ENCODE measurements around the gene NOX5. TPM values are rescaled to one million over a fixed set of nuclear protein-coding genes. Genes with fewer than 3 reads are reported as not detected.

The NOX5 gene
- total RNA-seq, 1 donor from 2014 or later, result 0.45 TPM

- DNase-seq (ENCODE audit: low spot score), result no peak
- no peak for ATAC-seq
- intact Hi-C loops (cut with DNase I), result no loop called here
These were observed 55.5 kb downstream of the NOX5 start for GRCh38 chr15:69069996-69070395.

- DNase-seq (ENCODE audit: low spot score) (no peak), ATAC-seq (no peak)
- intact Hi-C loops (cut with DNase I), result no loop called here
These were observed 55.9 kb downstream of the NOX5 start for GRCh38 chr15:69070396-69070795.

- DNase-seq (ENCODE audit: low spot score), result no peak
- intact Hi-C loops (cut with DNase I), result no loop called here
- ATAC-seq, result no peak
These were observed 56.8 kb downstream of the NOX5 start for GRCh38 chr15:69071260-69071659.

- ATAC-seq (no peak), DNase-seq (ENCODE audit: low spot score) (no peak)
- intact Hi-C loops (cut with DNase I), result no loop called here
These were observed 58.4 kb downstream of the NOX5 start for GRCh38 chr15:69072906-69073305.

GRCh38 chr15:69074001-69074842, 59.7 kb downstream of the NOX5 start:
- DNase-seq (ENCODE audit: low spot score) (peak; percentile 71), ATAC-seq (peak; percentile 93)
- intact Hi-C loops (cut with DNase I), result no loop called here

- intact Hi-C loops (cut with DNase I), result no loop called here
- DNase-seq (ENCODE audit: low spot score), result no peak
- ATAC-seq, result peak; percentile 36
These were observed 60.3 kb downstream of the NOX5 start for GRCh38 chr15:69074843-69075224.

- intact Hi-C loops (cut with DNase I), result no loop called here
- ATAC-seq, result no peak
These were observed 60.9 kb downstream of the NOX5 start for GRCh38 chr15:69075440-69075839.

GRCh38 chr15:69076756-69077155, 62.3 kb downstream of the NOX5 start:
- no peak for ATAC-seq
- intact Hi-C loops (cut with DNase I), result no loop called here
- DNase-seq (ENCODE audit: low spot score), result no peak

More at GRCh38 chr15:69075440-69075839, 60.9 kb downstream of the NOX5 start:
- no peak for DNase-seq (ENCODE audit: low spot score)

- intact Hi-C loops (cut with DNase I), result no loop called here
- no peak for DNase-seq (ENCODE audit: low spot score)
- no peak for ATAC-seq
These were observed 64.1 kb downstream of the NOX5 start for GRCh38 chr15:69078638-69079037.

- DNase-seq (ENCODE audit: low spot score) (no peak), ATAC-seq (no peak)
- intact Hi-C loops (cut with DNase I), result no loop called here
These were observed 66.1 kb downstream of the NOX5 start for GRCh38 chr15:69080295-69081248.

- ATAC-seq, result peak; percentile 86
- intact Hi-C loops (cut with DNase I), result no loop called here
- DNase-seq (ENCODE audit: low spot score), result peak; percentile 75
These were observed 67.0 kb downstream of the NOX5 start for GRCh38 chr15:69081310-69082004.

- ATAC-seq (peak; percentile 88), DNase-seq (ENCODE audit: low spot score) (no peak)
- intact Hi-C loops (cut with DNase I), result no loop called here
These were observed 67.6 kb downstream of the NOX5 start for GRCh38 chr15:69082021-69082502.

- ATAC-seq (peak; percentile 16), DNase-seq (ENCODE audit: low spot score) (no peak)
- intact Hi-C loops (cut with DNase I), result no loop called here
These were observed 68.1 kb downstream of the NOX5 start for GRCh38 chr15:69082554-69082953.

GRCh38 chr15:69084404-69085030, 70.0 kb downstream of the NOX5 start:
- intact Hi-C loops (cut with DNase I), result no loop called here
- DNase-seq (ENCODE audit: low spot score), result no peak
- no peak for ATAC-seq

- ATAC-seq (no peak), DNase-seq (ENCODE audit: low spot score) (no peak)
- intact Hi-C loops (cut with DNase I), result no loop called here
These were observed 71.0 kb downstream of the NOX5 start for GRCh38 chr15:69085325-69086081.

- no peak for DNase-seq (ENCODE audit: low spot score)
- no peak for ATAC-seq
- intact Hi-C loops (cut with DNase I), result no loop called here
These were observed 72.1 kb downstream of the NOX5 start for GRCh38 chr15:69086427-69087204.

GRCh38 chr15:69087366-69087976, 73.0 kb downstream of the NOX5 start:
- ATAC-seq, result no peak
- intact Hi-C loops (cut with DNase I), result no loop called here
- no peak for DNase-seq (ENCODE audit: low spot score)
